ENCODE measurements around the gene GLYR1. TPM values are rescaled to one million over a fixed set of nuclear protein-coding genes. Genes with fewer than 3 reads are reported as not detected.

The GLYR1 gene
- total and polyA plus RNA-seq, 10 of the 15 experiments (the other 5 are each of a cell fraction or from before 2014, with no cell fraction given): 7.3 to 90.2 (median 57.2) TPM

GRCh38 chr16:4891097-4891885 lies 44.2 kb upstream of the GLYR1 start:
- Histone ChIP-seq H3K4me2 (ENCODE audit: control insufficient read depth, insufficient read depth) (no peak overlapping the region), H3K27me3 (replicated peaks in 1 of 2; ENCODE audit: control insufficient read depth in 2 of 2, insufficient read depth in 2 of 2, low read length in 1 of 2) (no peaks in the 10 kb centered on the region), H4K20me1 (ENCODE audit: control insufficient read depth, insufficient read depth) (no peaks in the 10 kb centered on the region), H3K9me3 (replicated peaks; ENCODE audit: control insufficient read depth, insufficient read depth, low read length) (no peaks in the 10 kb centered on the region), H3K27ac (ENCODE audit: control insufficient read depth, insufficient read depth) (no peak overlapping the region), H3K4me1 (ENCODE audit: control insufficient read depth, insufficient read depth, low read length) (no peaks in the 10 kb centered on the region), H3K79me2 (ENCODE audit: control insufficient read depth, insufficient read depth, low read length) (no peaks in the 10 kb centered on the region), H3K4me3 (no peak overlapping the region), H3K9ac (ENCODE audit: control insufficient read depth, insufficient read depth, low read length) (no peak overlapping the region), H3K36me3 (ENCODE audit: control insufficient read depth in 2 of 2, insufficient read depth in 2 of 2, low read length in 1 of 2) (no peaks in the 10 kb centered on the region), H2AFZ (ENCODE audit: control insufficient read depth, low read depth, low read length) (no peak overlapping the region)
- TF ChIP-seq CREM (IDR thresholded peaks at IDR 0.05; ENCODE audit: low read depth) (no peak), NR2C1 (IDR thresholded peaks at IDR 0.05) (no peak), POLR2A (IDR thresholded peaks at IDR 0.05; ENCODE audit: low read depth, low read length) (no peak), NR2C2 (IDR thresholded peaks at IDR 0.05; ENCODE audit: borderline replicate concordance, control insufficient read depth, insufficient read length, low read depth) (no peak), IKZF1 (conservative IDR thresholded peaks at IDR 0.05) (no peak), WRNIP1 (IDR thresholded peaks at IDR 0.05; ENCODE audit: borderline replicate concordance, low read depth, low read length) (no peak), JUNB (IDR thresholded peaks at IDR 0.05) (no peak), IRF5 (IDR thresholded peaks at IDR 0.05; ENCODE audit: borderline replicate concordance) (no peak), EGR1 (IDR thresholded peaks at IDR 0.05; ENCODE audit: borderline replicate concordance in 1 of 2, low read depth in 2 of 2, low read length in 2 of 2) (no peak), HDAC6 (IDR thresholded peaks at IDR 0.05; ENCODE audit: unreplicated experiment) (no peak), HDGF (IDR thresholded peaks at IDR 0.05) (no peak), SRF (IDR thresholded peaks at IDR 0.05; ENCODE audit: low read depth in 2 of 2, low read length in 2 of 2) (no peak), MLLT1 (IDR thresholded peaks at IDR 0.05) (no peak), NFIC (IDR thresholded peaks at IDR 0.05; ENCODE audit: low read depth, low read length) (no peak), ZNF622 (IDR thresholded peaks at IDR 0.05) (no peak)
- ChIA-PET CTCF (no interaction called here), SMC1A (ENCODE audit: uncharacterized antibody, unreplicated experiment) (no interaction called here), POLR2A (no interaction called here), RAD21 (ENCODE audit: unreplicated experiment) (no interaction called here)
- intact Hi-C loops (cut with micrococcal nuclease; ENCODE audit: unreplicated experiment) (no loop called here), in situ Hi-C loops (cut with MboI) (no loop called here)
- no TSS peak for BruUV-seq (replicated peaks)
- ATAC-seq (no peak), FAIRE-seq (no peak), DNase-seq (ENCODE audit: low read depth, low spot score) (no peak)
- WGBS (ENCODE audit: insufficient coverage, insufficient replicate concordance, low lambda C conversion rate, missing lambda C conversion rate): 76% methylated on average over 15 of the region's 16 CpGs
